HG03460 (cell line): ENCODE data around the gene PAX8.

Experiments
- ATAC-seq: cut with Tn5 transposase; IDR thresholded peaks from one replicate; pipeline ENCODE4 v1.9.1; 2021; ENCODE audit not compliant: unreplicated experiment

The PAX8 gene

GRCh38 chr2:113186433-113186796 lies 92.3 kb downstream of the PAX8 start:
- no peak for ATAC-seq

- ATAC-seq, result no peak
Measured at GRCh38 chr2:113185664-113186432, 92.9 kb downstream of the PAX8 start.

GRCh38 chr2:113184531-113185230 lies 94.0 kb downstream of the PAX8 start:
- no peak for ATAC-seq

- no peak for ATAC-seq
Measured at GRCh38 chr2:113183703-113184102, 95.0 kb downstream of the PAX8 start.

- ATAC-seq, result no peak
Measured at GRCh38 chr2:113183264-113183663, 95.5 kb downstream of the PAX8 start.

GRCh38 chr2:113182471-113183260 lies 96.1 kb downstream of the PAX8 start:
- no peak for ATAC-seq

GRCh38 chr2:113181258-113182051 lies 97.3 kb downstream of the PAX8 start:
- no peak for ATAC-seq

- no peak for ATAC-seq
Measured at GRCh38 chr2:113180131-113180946, 98.4 kb downstream of the PAX8 start.

- ATAC-seq, result no peak
Measured at GRCh38 chr2:113179446-113180045, 99.2 kb downstream of the PAX8 start.

- no peak for ATAC-seq
Measured at GRCh38 chr2:113178891-113179290, 99.8 kb downstream of the PAX8 start.

GRCh38 chr2:113178069-113178746 lies 100.5 kb downstream of the PAX8 start:
- ATAC-seq, result no peak

GRCh38 chr2:113176696-113177355 lies 101.9 kb downstream of the PAX8 start:
- no peak for ATAC-seq

GRCh38 chr2:113175736-113176695 lies 102.7 kb downstream of the PAX8 start:
- ATAC-seq, result no peak

- ATAC-seq, result peak; percentile 65
Measured at GRCh38 chr2:113175042-113175628, 103.6 kb downstream of the PAX8 start.

GRCh38 chr2:113174376-113174750 lies 104.4 kb downstream of the PAX8 start:
- ATAC-seq, result no peak

- ATAC-seq, result peak; percentile 76
Measured at GRCh38 chr2:113173542-113174375, 105.0 kb downstream of the PAX8 start, which contains the start of gene PSD4. TSS of gene PSD4 (plus strand) at chr2:113173971. CDS start at chr2:113182457, 8,486 bp downstream.
